ENCODE data around the gene TEKT2.

The TEKT2 gene

GRCh38 chr1:36095760-36096405, 12.0 kb downstream of the TEKT2 start:
- 90% methylated on average over 8 of the region's 15 CpGs for WGBS
- Histone ChIP-seq H4K91ac (ENCODE audit: low read length) (no peak overlapping the region), H2AK5ac (ENCODE audit: low read length, severe bottlenecking) (no peak overlapping the region), H4K8ac (ENCODE audit: low read length) (no peak overlapping the region), H3K18ac (ENCODE audit: low read depth in 1 of 2, low read length in 2 of 2) (no peak overlapping the region), H3K4me1 (ENCODE audit: control insufficient read depth, insufficient read depth, low read depth, low read length) (peaks cover 27% of the 10 kb centered on the region), H2BK12ac (ENCODE audit: low read length in 2 of 2) (no peak overlapping the region), H2AFZ (ENCODE audit: low read depth, low read length) (no peak overlapping the region), H3K36me3 (ENCODE audit: control insufficient read depth in 1 of 2, insufficient read depth in 2 of 2, low read depth in 1 of 2, low read length in 2 of 2) (peaks cover 51 to 79% of the 10 kb centered on the region in 2 experiments), H3K23ac (ENCODE audit: low read length in 2 of 2) (no peak overlapping the region), H3K27me3 (ENCODE audit: control insufficient read depth in 1 of 2, insufficient read depth in 1 of 2, low read length in 2 of 2) (no peaks in the 10 kb centered on the region), H3K9me3 (ENCODE audit: control insufficient read depth, low read length) (no peaks in the 10 kb centered on the region), H3K79me1 (replicated peaks; ENCODE audit: low read length, poor library complexity, severe bottlenecking) (peaks cover 28% of the 10 kb centered on the region), H3K27ac (ENCODE audit: low read length, poor library complexity, severe bottlenecking) (no peak overlapping the region), H2BK120ac (ENCODE audit: low read depth, low read length) (no peak overlapping the region), H3K14ac (ENCODE audit: low read length in 2 of 2) (no peak overlapping the region), H3K9ac (ENCODE audit: low read length) (peak overlapping the region; percentile 46), H2BK15ac (ENCODE audit: low read depth, poor library complexity, severe bottlenecking) (no peak overlapping the region), H2BK5ac (ENCODE audit: low read depth, low read length, poor library complexity, severe bottlenecking) (no peak overlapping the region), H3K4me3 (ENCODE audit: insufficient read depth in 1 of 2, low read depth in 1 of 2, low read length in 2 of 2) (no peak overlapping the region), H3K4me2 (ENCODE audit: low read length, poor library complexity, severe bottlenecking) (no peak overlapping the region), H3K4ac (ENCODE audit: low read depth in 1 of 2, low read length in 2 of 2) (no peak overlapping the region)
- DNase-seq = no peak

- Histone ChIP-seq H2AK5ac (ENCODE audit: low read length, severe bottlenecking) (no peak overlapping the region), H4K8ac (ENCODE audit: low read length) (no peak overlapping the region), H3K18ac (ENCODE audit: low read depth in 1 of 2, low read length in 2 of 2) (no peak overlapping the region), H2AFZ (ENCODE audit: low read depth, low read length) (no peak overlapping the region), H3K14ac (ENCODE audit: low read length in 2 of 2) (no peak overlapping the region), H3K4me2 (ENCODE audit: low read length, poor library complexity, severe bottlenecking) (no peak overlapping the region), H3K9me3 (ENCODE audit: control insufficient read depth, low read length) (no peaks in the 10 kb centered on the region), H2BK15ac (ENCODE audit: low read depth, poor library complexity, severe bottlenecking) (no peak overlapping the region), H3K27ac (ENCODE audit: low read length, poor library complexity, severe bottlenecking) (no peak overlapping the region), H3K4me1 (ENCODE audit: control insufficient read depth, insufficient read depth, low read depth, low read length) (peaks cover 23% of the 10 kb centered on the region), H3K79me1 (replicated peaks; ENCODE audit: low read length, poor library complexity, severe bottlenecking) (peaks cover 20% of the 10 kb centered on the region), H3K4ac (ENCODE audit: low read depth in 1 of 2, low read length in 2 of 2) (no peak overlapping the region), H3K27me3 (ENCODE audit: control insufficient read depth in 1 of 2, insufficient read depth in 1 of 2, low read length in 2 of 2) (no peaks in the 10 kb centered on the region), H3K9ac (ENCODE audit: low read length) (no peak overlapping the region), H2BK5ac (ENCODE audit: low read depth, low read length, poor library complexity, severe bottlenecking) (no peak overlapping the region), H3K23ac (ENCODE audit: low read length in 2 of 2) (no peak overlapping the region), H2BK12ac (ENCODE audit: low read length in 2 of 2) (no peak overlapping the region), H3K36me3 (ENCODE audit: control insufficient read depth in 1 of 2, insufficient read depth in 2 of 2, low read depth in 1 of 2, low read length in 2 of 2) (peaks cover 42 to 71% of the 10 kb centered on the region in 2 experiments), H3K4me3 (ENCODE audit: insufficient read depth in 1 of 2, low read depth in 1 of 2, low read length in 2 of 2) (no peak overlapping the region), H2BK120ac (ENCODE audit: low read depth, low read length) (no peak overlapping the region), H4K91ac (ENCODE audit: low read length) (peak overlapping the region; percentile 45)
- DNase-seq = peak; percentile 30
- WGBS = 78% methylated on average over 15 of the region's 16 CpGs
Measured at GRCh38 chr1:36096500-36097432, 12.9 kb downstream of the TEKT2 start.

- Histone ChIP-seq H3K4ac (ENCODE audit: low read depth in 1 of 2, low read length in 2 of 2) (no peak overlapping the region), H2BK15ac (ENCODE audit: low read depth, poor library complexity, severe bottlenecking) (no peak overlapping the region), H3K9ac (ENCODE audit: low read length) (no peak overlapping the region), H3K4me2 (ENCODE audit: low read length, poor library complexity, severe bottlenecking) (no peak overlapping the region), H3K27me3 (ENCODE audit: control insufficient read depth in 1 of 2, insufficient read depth in 1 of 2, low read length in 2 of 2) (no peaks in the 10 kb centered on the region), H2BK12ac (ENCODE audit: low read length in 2 of 2) (no peak overlapping the region), H2BK120ac (ENCODE audit: low read depth, low read length) (no peak overlapping the region), H3K9me3 (ENCODE audit: control insufficient read depth, low read length) (no peaks in the 10 kb centered on the region), H3K79me1 (replicated peaks; ENCODE audit: low read length, poor library complexity, severe bottlenecking) (peaks cover 13% of the 10 kb centered on the region), H4K8ac (ENCODE audit: low read length) (no peak overlapping the region), H2AK5ac (ENCODE audit: low read length, severe bottlenecking) (peak overlapping the region; percentile 40), H3K4me1 (ENCODE audit: control insufficient read depth, insufficient read depth, low read depth, low read length) (peaks cover 21% of the 10 kb centered on the region), H3K27ac (ENCODE audit: low read length, poor library complexity, severe bottlenecking) (no peak overlapping the region), H4K91ac (ENCODE audit: low read length) (peak overlapping the region; percentile 92), H3K14ac (ENCODE audit: low read length in 2 of 2) (no peak overlapping the region), H3K23ac (ENCODE audit: low read length in 2 of 2) (no peak overlapping the region), H3K18ac (ENCODE audit: low read depth in 1 of 2, low read length in 2 of 2) (no peak overlapping the region), H2BK5ac (ENCODE audit: low read depth, low read length, poor library complexity, severe bottlenecking) (no peak overlapping the region), H3K36me3 (ENCODE audit: control insufficient read depth in 1 of 2, insufficient read depth in 2 of 2, low read depth in 1 of 2, low read length in 2 of 2) (peaks cover 31 to 59% of the 10 kb centered on the region in 2 experiments), H2AFZ (ENCODE audit: low read depth, low read length) (no peak overlapping the region), H3K4me3 (ENCODE audit: insufficient read depth in 1 of 2, low read depth in 1 of 2, low read length in 2 of 2) (no peak overlapping the region)
- no peak for DNase-seq
- WGBS = 92% methylated on average over 33 of the region's 33 CpGs
Measured at GRCh38 chr1:36097693-36098585, 14.0 kb downstream of the TEKT2 start.

All from mesenchymal stem cell (in vitro differentiated cells and primary cell).